ENCODE data around the gene MIEF1.

The MIEF1 gene

GRCh38 chr22:39522567-39523300, 20.6 kb downstream of the MIEF1 start:
- TF ChIP-seq CTCF (IDR thresholded peaks at IDR 0.05; ENCODE audit: extremely low read depth, insufficient read depth, missing control alignments): no peak
- peak; percentile 21 for DNase-seq (ENCODE audit: low spot score)
- in situ Hi-C loops (cut with MboI; ENCODE audit: low pct_unique_long_range_greater_than_20kb, low sequenced_read_pairs, unreplicated experiment): no loop called here

- no peak for TF ChIP-seq CTCF (IDR thresholded peaks at IDR 0.05; ENCODE audit: extremely low read depth, insufficient read depth, missing control alignments)
- DNase-seq (ENCODE audit: low spot score): no peak
- in situ Hi-C loops (cut with MboI; ENCODE audit: low pct_unique_long_range_greater_than_20kb, low sequenced_read_pairs, unreplicated experiment): no loop called here
These were observed 22.1 kb downstream of the MIEF1 start for GRCh38 chr22:39524089-39524752.

GRCh38 chr22:39524753-39525657, 22.9 kb downstream of the MIEF1 start:
- TF ChIP-seq CTCF (IDR thresholded peaks at IDR 0.05; ENCODE audit: extremely low read depth, insufficient read depth, missing control alignments): no peak
- in situ Hi-C loops (cut with MboI; ENCODE audit: low pct_unique_long_range_greater_than_20kb, low sequenced_read_pairs, unreplicated experiment): no loop called here
- no peak for DNase-seq (ENCODE audit: low spot score)

GRCh38 chr22:39525658-39525975, 23.5 kb downstream of the MIEF1 start:
- no peak for TF ChIP-seq CTCF (IDR thresholded peaks at IDR 0.05; ENCODE audit: extremely low read depth, insufficient read depth, missing control alignments)
- in situ Hi-C loops (cut with MboI; ENCODE audit: low pct_unique_long_range_greater_than_20kb, low sequenced_read_pairs, unreplicated experiment): no loop called here
- DNase-seq (ENCODE audit: low spot score): no peak

GRCh38 chr22:39526736-39527171, 24.7 kb downstream of the MIEF1 start:
- in situ Hi-C loops (cut with MboI; ENCODE audit: low pct_unique_long_range_greater_than_20kb, low sequenced_read_pairs, unreplicated experiment): no loop called here
- no peak for TF ChIP-seq CTCF (IDR thresholded peaks at IDR 0.05; ENCODE audit: extremely low read depth, insufficient read depth, missing control alignments)
- no peak for DNase-seq (ENCODE audit: low spot score)

GRCh38 chr22:39527481-39527961, 25.4 kb downstream of the MIEF1 start:
- no peak for DNase-seq (ENCODE audit: low spot score)
- in situ Hi-C loops (cut with MboI; ENCODE audit: low pct_unique_long_range_greater_than_20kb, low sequenced_read_pairs, unreplicated experiment): no loop called here
- no peak for TF ChIP-seq CTCF (IDR thresholded peaks at IDR 0.05; ENCODE audit: extremely low read depth, insufficient read depth, missing control alignments)
